Heart right ventricle (tissue), 16 donors: Measurements from ENCODE around the gene PCBD1. TPM values are rescaled to one million over a fixed set of nuclear protein-coding genes. Genes with fewer than 3 reads are reported as not detected.

ENCODE experiments used
- ATAC-seq, 8 donors: fragments of 200-7000 bp; cut with Tn5 transposase; one replicate each; pipeline ENCODE4 v1.9.1; 2020; ENCODE audit warnings: mild to moderate bottlenecking in 8 of 8, moderate library complexity in 8 of 8, moderate number of reproducible peaks in 1 of 8
- DNase-seq, 2 donors: peaks; one replicate each; pipeline ENCODE4 v3.0.0-alpha.2; 2020
- H3K27ac ChIP-seq, 10 donors: fragments of 200-600 bp; sonication (generic) in 2 of 10; one replicate each; pipeline versions ENCODE4 v1.5.0 to v1.8.0; 2020 to 2022; ENCODE audit warnings: mild to moderate bottlenecking in 3 of 10
- H3K27me3 ChIP-seq, 7 donors: fragments of 200-600 bp; one replicate each; pipeline ENCODE4 v1.8.0; 2021 to 2022; ENCODE audit warnings: mild to moderate bottlenecking in 2 of 7
- H3K36me3 ChIP-seq, 9 donors: fragments of 200-600 bp; sonication (generic) in 1 of 9; one replicate each; pipeline versions ENCODE4 v1.5.0 to v1.8.0; 2020 to 2022; ENCODE audit warnings: mild to moderate bottlenecking in 2 of 9
- H3K4me1 ChIP-seq, 9 donors: fragments of 200-600 bp; sonication (generic) in 1 of 9; one replicate each; pipeline versions ENCODE4 v1.5.0 to v1.8.0; 2020 to 2022; ENCODE audit warnings: mild to moderate bottlenecking in 4 of 9
- H3K4me3 ChIP-seq, 10 donors: fragments of 200-600 bp; sonication (generic) in 2 of 10; one replicate each; pipeline versions ENCODE4 v1.5.0 to v1.8.0; 2020 to 2022; ENCODE audit warnings: mild to moderate bottlenecking in 7 of 10, moderate library complexity in 2 of 10
- H3K9me3 ChIP-seq, 11 donors: fragments of 200-600 bp in 10 of 11; sonication (generic) in 2 of 11; one replicate each; pipeline versions ENCODE4 v1.5.0 to v1.8.0; 2013 to 2022; ENCODE audit warnings: mild to moderate bottlenecking in 2 of 11, control low read depth in 1 of 11, moderate library complexity in 1 of 11
- CTCF ChIP-seq, 9 donors: fragments of 200-600 bp; sonication (generic) in 2 of 9; IDR thresholded peaks; one replicate each; pipeline versions ENCODE4 v1.5.0 to v1.8.0; 2021 to 2022; ENCODE audit warnings: antibody characterized with exemption in 9 of 9, mild to moderate bottlenecking in 5 of 9, moderate library complexity in 1 of 9
- WGBS, 2 donors: extraction: QIAGEN DNeasy Blood & Tissue Kit; methylation state at CpG; one replicate each; pipeline ENCODE4 v1.1.7; 2013; ENCODE audit warnings: inconsistent platforms in 1 of 2; 5-methylcytosine and 5-hydroxymethylcytosine counted together
- intact Hi-C, 10 donors: fragments of 100-400 bp; cut with DNase I; formaldehyde crosslinking; loops; one replicate each; pipeline versions ENCODE4 v1.11.1 to v1.14.2; 2022
- polyA plus RNA-seq, 2 donors: library from polyadenylated mRNA; stranded (reverse); fragments of 200-250 nt; gene quantifications; one replicate each; pipeline ENCODE4 v1.2.3, GENCODE V29; 2013
- total RNA-seq, 10 donors: library from RNA; stranded (reverse); fragmentation: NEBNext Ultra II Directional in 3 of 10; extraction: Animal tissue kit (Norgen Biotek cat#: 25700) in 3 of 10; gene quantifications; one replicate each; pipeline versions ENCODE4 v1.2.1 to v1.2.4, GENCODE V29; 2021 to 2023
- donor health status: Arrhythmogenic right ventricular cardiomyopathy.
- donor health status: ischemic (EF 13 %, LVEDD 7.1; RV severe dilation, severe dysfunction).
- donor health status: healthy with polysubstance abuse.
- donor health status: DM: no; HTN: yes; CAD: no.
- donor health status: DM: no; HTN: no; CAD: no.
- donor health status: ischemic (EF 25% LVEDD 6.9; RV normal size, moderate dysfunction).
- donor health status: ischemic (EF 25% LVEDD 5.7; RV mildly dilated, moderate dysfunction).
- donor health status: healthy.
- donor health status: DM: yes; HTN: yes; CAD: no.
- donor health status: Ischemic cardiomyopathy.
- donor health status: ischemic (EF 35%, LVEDD 5.7; RV mildly dilated, moderate dysfunction).
- donor health status: nonischemic (EF 11% LVEDD 7.7; RV severe dilation, severe dysfunction).
- donor health status: DM: yes; HTN: yes; CAD: no.
- donor health status: PGD.
- donor health status: ischemic (EF 29% LVEDD 5.4; RV normal size, mild dysfunction).
- donor health status: nonischemic (EF 23%, LVEDD 6.1; RV moderate dilation, normal function).

Gene PCBD1
- total and polyA plus RNA-seq, 12 donors, result 116 to 179 (median 141) TPM

DNA sequence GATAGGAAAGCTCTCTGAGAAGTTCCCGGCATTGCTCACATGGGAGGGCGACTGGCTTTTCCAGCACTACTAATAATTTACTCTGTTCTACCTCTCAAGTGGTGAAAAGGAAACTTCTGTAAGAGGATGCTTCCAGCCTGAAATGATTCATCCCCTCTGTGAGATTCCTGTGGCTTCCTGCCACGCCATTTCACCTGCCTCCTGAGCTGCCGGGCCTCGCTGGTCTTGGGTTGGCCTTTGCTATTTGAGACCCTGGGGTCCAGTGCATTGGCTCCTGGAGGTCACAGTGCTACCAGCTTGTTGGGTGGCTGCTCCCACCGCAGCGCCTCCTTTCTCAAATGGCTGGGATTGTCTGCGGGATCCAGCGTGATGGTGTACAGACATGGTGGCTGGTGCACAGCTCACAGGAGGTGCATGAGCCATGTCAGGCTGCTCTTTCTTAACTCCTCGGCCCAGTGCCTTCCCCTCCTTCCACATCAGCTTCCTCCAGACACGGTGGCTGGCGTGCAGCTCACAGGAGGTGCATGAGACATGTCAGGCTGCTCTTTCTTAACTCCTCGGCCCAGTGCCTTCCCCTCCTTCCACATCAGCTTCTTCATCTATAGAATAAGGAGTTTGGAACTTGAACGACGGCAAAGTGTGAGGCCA is 42.9 kb upstream of the PCBD1 start:
- no peak overlapping the region for H3K4me3 ChIP-seq
- peaks cover 0 to 13% (median 6%) of the 10 kb centered on the region in 9 donors for H3K4me1 ChIP-seq
- no peaks in the 10 kb centered on the region for H3K36me3 ChIP-seq
- no peak for ATAC-seq
- no peak for DNase-seq
- no peak overlapping the region for H3K27ac ChIP-seq
- intact Hi-C loops, result loop anchor here in 1 of 10 donors (10.0 kb wide), 1 partner anchor 124 kb away; no protein-coding TSS in a partner anchor
- peaks cover 0 to 12% (median 0%) of the 10 kb centered on the region in 7 donors for H3K27me3 ChIP-seq
- TF ChIP-seq CTCF (IDR thresholded peaks at IDR 0.05), result no peak
- 81% methylated on average over 15 of the region's 15 CpGs for WGBS, 2 donors
- H3K9me3 ChIP-seq, result no peaks in the 10 kb centered on the region

DNA sequence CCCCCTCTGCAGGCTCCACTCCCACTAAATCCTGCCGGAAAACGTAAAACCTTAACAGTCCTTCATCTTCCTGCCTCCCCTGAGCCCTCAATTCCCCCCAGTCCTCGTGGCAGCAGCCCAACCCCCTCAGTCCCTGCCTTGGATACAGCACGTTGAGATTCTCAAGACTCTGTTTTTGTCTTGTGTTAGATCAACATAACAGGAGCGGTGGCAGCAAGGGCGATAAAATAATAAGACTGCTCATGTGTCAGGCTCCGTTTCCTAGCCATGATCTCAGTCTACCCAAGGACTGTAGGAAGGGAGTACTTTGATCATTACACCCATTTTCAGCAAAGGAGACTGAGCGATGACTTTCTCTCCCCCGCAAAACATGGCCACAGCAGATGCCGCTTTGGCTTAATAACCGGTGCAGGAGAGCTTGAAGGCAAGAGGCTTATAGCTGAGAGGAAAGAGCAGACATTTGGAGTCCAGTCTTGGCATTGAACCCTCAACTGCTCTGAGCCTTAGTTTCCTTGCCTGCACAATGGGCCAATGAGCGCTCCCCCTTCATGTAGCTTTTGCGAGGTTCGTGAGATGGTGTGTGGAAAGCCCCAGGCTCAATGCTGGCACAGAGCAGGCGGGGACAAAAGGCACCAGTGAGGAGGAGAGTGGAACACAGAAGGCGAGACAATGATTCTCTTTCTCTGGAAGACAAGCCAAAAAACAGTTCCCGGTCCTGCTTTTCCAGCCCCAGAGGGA is 42.1 kb upstream of the PCBD1 start:
- WGBS, 2 donors, result 74 to 81% methylated on average over 17 of the region's 17 CpGs
- H3K9me3 ChIP-seq, result no peaks in the 10 kb centered on the region
- intact Hi-C loops, result loop anchor here in 1 of 10 donors (10.0 kb wide), 1 partner anchor 124 kb away; no protein-coding TSS in a partner anchor
- peaks cover 0 to 12% (median 4%) of the 10 kb centered on the region in 9 donors for H3K4me1 ChIP-seq
- no peaks in the 10 kb centered on the region for H3K36me3 ChIP-seq
- ATAC-seq (no peak), DNase-seq (no peak)
- H3K27ac ChIP-seq, result no peak overlapping the region
- H3K27me3 ChIP-seq, result peaks cover 0 to 12% (median 0%) of the 10 kb centered on the region in 7 donors
- H3K4me3 ChIP-seq, result no peak overlapping the region
- TF ChIP-seq CTCF (IDR thresholded peaks at IDR 0.05), result no peak

GRCh38 chr10:70928140-70928539 is 39.8 kb upstream of the PCBD1 start:
- no peak for TF ChIP-seq CTCF (IDR thresholded peaks at IDR 0.05)
- DNase-seq (no peak), ATAC-seq (no peak)
- 80 to 82% methylated on average over 8 of the region's 8 CpGs for WGBS, 2 donors
- no peak overlapping the region for H3K27ac ChIP-seq
- H3K27me3 ChIP-seq, result peaks cover 0 to 12% (median 0%) of the 10 kb centered on the region in 7 donors
- no peaks in the 10 kb centered on the region for H3K9me3 ChIP-seq
- intact Hi-C loops, result loop anchor here in 7 of 10 donors (5.0 to 10.0 kb wide), 7 partner anchors 134 to 359 kb away; partner anchors contain the start of gene UNC5B (in 1 of the 7)
- no peak overlapping the region for H3K4me3 ChIP-seq
- H3K4me1 ChIP-seq, result peaks cover 0 to 13% (median 4%) of the 10 kb centered on the region in 9 donors
- H3K36me3 ChIP-seq, result no peaks in the 10 kb centered on the region

DNA sequence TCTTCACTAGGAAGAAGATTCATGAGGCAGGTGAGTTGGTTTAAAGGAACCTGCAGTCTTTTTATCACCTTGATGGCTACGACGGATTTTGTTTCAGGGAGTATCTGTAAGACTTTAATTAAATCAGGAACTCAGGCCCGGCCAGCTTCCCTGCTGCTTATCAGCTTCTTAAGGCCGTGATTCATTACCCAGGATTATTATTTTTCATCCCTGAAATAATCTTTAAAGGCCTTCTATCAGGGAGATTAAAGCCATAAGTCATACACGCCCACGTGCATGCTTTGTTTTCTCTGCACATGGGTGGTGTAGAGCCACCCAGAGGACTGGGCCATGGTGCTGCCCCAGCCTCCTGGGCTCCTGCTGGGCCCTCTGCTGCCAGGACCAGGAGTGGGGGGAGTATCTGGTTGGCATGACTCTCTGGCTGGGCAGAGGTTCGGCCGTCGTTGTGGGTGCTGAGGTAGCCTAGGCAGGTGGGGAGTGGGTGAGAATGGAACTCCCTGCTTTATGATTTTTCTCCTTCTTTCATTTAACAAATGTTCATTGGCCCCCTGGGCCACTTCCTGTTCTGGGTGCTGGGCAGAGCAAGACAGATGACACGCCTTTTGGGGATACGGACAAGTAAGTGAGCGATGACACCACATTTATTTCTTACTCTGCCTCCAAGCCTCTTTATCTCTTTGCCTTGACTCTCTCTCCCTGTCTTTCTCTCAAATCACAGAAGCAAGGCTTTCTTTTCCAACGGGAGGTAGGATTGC is 39.0 kb upstream of the PCBD1 start:
- Histone ChIP-seq H3K27me3 (peaks cover 0 to 9% (median 0%) of the 10 kb centered on the region in 7 donors), H3K36me3 (no peaks in the 10 kb centered on the region), H3K4me3 (no peak overlapping the region), H3K9me3 (no peaks in the 10 kb centered on the region), H3K27ac (no peak overlapping the region), H3K4me1 (peaks cover 0 to 13% (median 4%) of the 10 kb centered on the region in 9 donors)
- no peak for TF ChIP-seq CTCF (IDR thresholded peaks at IDR 0.05)
- ATAC-seq (no peak), DNase-seq (no peak)
- intact Hi-C loops, result loop anchor here in 8 of 10 donors (2.0 to 10.0 kb wide), 10 partner anchors 135 to 360 kb away; partner anchors contain the start of gene UNC5B (in 1 of the 8)
- 77% methylated on average over 13 of the region's 13 CpGs for WGBS, 2 donors
